ENCODE measurements around the gene FMN2.

Gene FMN2

DNA sequence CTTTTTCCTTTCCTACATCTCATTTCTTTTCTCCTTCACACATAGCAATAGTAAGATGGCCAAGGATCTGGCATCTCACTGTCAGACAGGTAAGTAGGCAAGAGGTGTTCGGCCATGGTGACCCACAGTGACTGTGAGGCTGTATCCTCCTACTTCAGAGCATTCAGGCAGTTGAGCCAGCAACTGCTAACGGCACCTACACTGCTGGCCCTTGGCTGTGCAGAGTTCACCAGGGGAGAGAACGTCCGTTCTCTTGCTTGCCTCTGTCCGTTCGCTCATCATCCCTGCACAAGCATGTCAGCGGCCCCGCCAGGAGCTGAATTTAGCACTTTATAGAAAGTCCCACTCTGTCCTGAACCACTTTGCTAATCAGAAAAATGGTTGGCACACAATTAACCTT is 406.7 kb downstream of the FMN2 start:
- Histone ChIP-seq H3K36me3 (no peaks in the 10 kb centered on the region; a peak in 1 of 22 replicates), H3K4me3 (no peak overlapping the region), H3K27me3 (no peaks in the 10 kb centered on the region), H3K27ac (peak overlapping the region in 5 of 11 experiments; percentile 10 to 55 (median 32); a peak in 4 of 22 replicates), H3K9me3 (replicated peaks in 1 of 11) (peaks cover 2 to 43% (median 28%) of the 10 kb centered on the region in 11 experiments; a peak in 18 of 22 replicates), H3K9ac (no peak overlapping the region), H4K20me1 (no peaks in the 10 kb centered on the region), H3K4me1 (peaks cover 23 to 43% (median 35%) of the 10 kb centered on the region in 10 experiments), H3K4me2 (peak overlapping the region; percentile 39 to 74 (median 60))
- no peak for TF ChIP-seq Cebpa-rat (IDR thresholded peaks at IDR 0.05)

DNA sequence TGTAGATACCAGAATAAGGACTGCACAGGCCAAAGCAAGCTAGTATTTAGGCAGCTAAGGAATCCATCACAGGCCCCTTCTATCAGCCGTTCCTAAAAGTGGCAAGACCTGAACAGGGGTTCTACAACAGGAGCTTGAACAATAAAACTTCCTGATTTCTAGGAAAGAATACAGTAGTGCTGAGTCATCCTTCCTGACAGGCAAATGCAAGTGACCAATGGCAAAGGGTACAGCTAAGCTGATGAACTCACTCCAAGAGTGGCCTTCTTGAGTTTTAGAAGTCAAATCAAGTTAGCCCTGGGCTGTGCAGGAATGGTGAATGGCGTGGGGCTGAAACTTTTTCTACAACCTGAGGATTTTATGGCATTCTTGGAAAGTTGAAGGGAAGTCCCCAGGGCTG is 407.3 kb downstream of the FMN2 start:
- no peaks in the 10 kb centered on the region for H3K27me3 ChIP-seq
- peaks cover 30 to 50% (median 41%) of the 10 kb centered on the region in 10 experiments for H3K4me1 ChIP-seq
- H3K4me2 ChIP-seq: peak overlapping the region; percentile 39 to 74 (median 60)
- H3K9me3 ChIP-seq (replicated peaks in 1 of 11): peaks cover 0 to 37% (median 21%) of the 10 kb centered on the region in 11 experiments; a peak in 16 of 22 replicates
- H3K36me3 ChIP-seq: no peaks in the 10 kb centered on the region; a peak in 1 of 22 replicates
- no peak overlapping the region for H3K4me3 ChIP-seq
- no peak for TF ChIP-seq Cebpa-rat (IDR thresholded peaks at IDR 0.05)
- no peaks in the 10 kb centered on the region for H4K20me1 ChIP-seq
- H3K9ac ChIP-seq: no peak overlapping the region
- H3K27ac ChIP-seq: peak overlapping the region in 6 of 11 experiments; percentile 10 to 55 (median 39); a peak in 9 of 22 replicates

DNA sequence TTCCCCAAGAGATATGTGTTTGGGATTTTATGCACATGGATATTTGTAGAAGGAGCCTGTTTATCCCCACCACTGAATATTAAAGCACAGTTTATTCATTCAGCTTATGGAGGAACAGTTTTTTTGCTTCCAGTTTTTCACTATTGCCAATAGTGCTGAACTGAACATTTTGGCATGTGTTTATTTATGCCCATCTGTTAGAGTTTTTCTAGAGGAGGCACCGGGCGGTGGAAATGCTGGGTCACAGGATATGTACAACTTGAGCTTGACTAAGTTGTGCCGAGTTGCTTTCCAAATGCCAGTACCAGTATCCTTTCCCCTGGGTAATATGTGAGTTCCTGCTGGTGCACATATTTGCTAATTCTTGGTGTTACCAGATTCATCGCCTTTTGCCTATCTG is 409.0 kb downstream of the FMN2 start:
- no peaks in the 10 kb centered on the region for H4K20me1 ChIP-seq
- no peak for TF ChIP-seq Cebpa-rat (IDR thresholded peaks at IDR 0.05)
- H3K4me3 ChIP-seq: no peak overlapping the region
- H3K4me2 ChIP-seq: no peak overlapping the region
- H3K36me3 ChIP-seq: no peaks in the 10 kb centered on the region; a peak in 1 of 22 replicates
- H3K9ac ChIP-seq: no peak overlapping the region
- H3K4me1 ChIP-seq: peaks cover 35 to 60% (median 51%) of the 10 kb centered on the region in 10 experiments
- no peaks in the 10 kb centered on the region for H3K27me3 ChIP-seq
- peaks cover 0 to 41% (median 24%) of the 10 kb centered on the region in 11 experiments; a peak in 17 of 22 replicates for H3K9me3 ChIP-seq (replicated peaks in 1 of 11)
- H3K27ac ChIP-seq: no peak overlapping the region

GRCh38 chr1:240501115-240501514 is 409.4 kb downstream of the FMN2 start:
- Histone ChIP-seq H3K27ac (no peak overlapping the region), H3K9ac (no peak overlapping the region), H3K9me3 (replicated peaks in 1 of 11) (peaks cover 0 to 42% (median 25%) of the 10 kb centered on the region in 11 experiments; a peak in 17 of 22 replicates), H3K36me3 (no peaks in the 10 kb centered on the region; a peak in 1 of 22 replicates), H3K4me2 (no peak overlapping the region), H3K4me3 (no peak overlapping the region), H3K4me1 (peaks cover 35 to 60% (median 51%) of the 10 kb centered on the region in 10 experiments), H4K20me1 (no peaks in the 10 kb centered on the region), H3K27me3 (no peaks in the 10 kb centered on the region)
- TF ChIP-seq Cebpa-rat (IDR thresholded peaks at IDR 0.05): no peak

DNA sequence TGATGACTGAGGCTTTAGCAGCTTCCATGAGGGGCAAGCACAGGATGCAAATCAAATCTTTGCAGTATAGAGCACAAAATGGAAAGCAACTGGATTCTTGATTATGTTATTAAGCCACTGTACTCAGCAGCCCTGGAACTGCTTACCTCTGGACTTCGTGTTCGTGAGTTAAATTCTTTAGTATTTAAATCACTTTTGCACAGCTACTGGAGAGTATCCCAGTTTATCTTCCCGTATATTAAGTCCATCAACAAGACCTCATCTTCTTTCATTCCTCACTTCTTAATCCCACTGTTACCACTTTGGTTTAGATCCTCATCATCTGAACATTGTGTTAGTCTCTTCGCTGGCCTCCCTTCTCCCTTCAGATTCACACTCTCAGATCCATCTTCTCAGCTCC is 411.4 kb downstream of the FMN2 start:
- Histone ChIP-seq H3K4me2 (peak overlapping the region; percentile 36 to 78 (median 67); a peak in 21 of 22 replicates), H3K36me3 (no peaks in the 10 kb centered on the region; a peak in 1 of 22 replicates), H3K9ac (no peak overlapping the region; a peak in 1 of 22 replicates), H3K27me3 (no peaks in the 10 kb centered on the region), H4K20me1 (no peaks in the 10 kb centered on the region), H3K9me3 (replicated peaks in 1 of 11) (peaks cover 0 to 51% (median 34%) of the 10 kb centered on the region in 11 experiments; a peak in 18 of 22 replicates), H3K4me1 (peaks cover 32 to 51% (median 44%) of the 10 kb centered on the region in 10 experiments), H3K4me3 (peak overlapping the region in 1 of 10 experiments; percentile 9; a peak in 1 of 20 replicates), H3K27ac (peak overlapping the region in 6 of 11 experiments; percentile 5 to 55 (median 46); a peak in 8 of 22 replicates)
- no peak for TF ChIP-seq Cebpa-rat (IDR thresholded peaks at IDR 0.05)

DNA sequence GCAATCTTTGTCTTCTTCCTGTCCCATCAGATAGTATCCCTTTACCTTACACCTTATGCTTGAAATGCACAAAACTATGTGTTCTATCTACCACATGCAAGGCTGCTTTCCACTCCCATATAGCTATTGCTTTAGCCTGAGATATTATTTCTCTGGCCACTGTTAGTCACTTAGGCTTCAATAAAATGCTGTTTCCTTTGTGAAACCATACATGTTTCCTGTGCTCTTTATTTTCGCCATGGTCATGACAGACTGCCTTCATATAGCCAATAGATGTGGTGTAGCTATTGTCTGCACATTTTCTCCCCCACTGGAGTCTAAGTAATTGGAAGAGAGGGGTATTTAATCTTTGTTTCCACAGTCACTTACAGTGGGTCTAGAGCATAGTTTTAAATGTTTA is 411.9 kb downstream of the FMN2 start:
- H4K20me1 ChIP-seq: no peaks in the 10 kb centered on the region
- no peaks in the 10 kb centered on the region; a peak in 1 of 22 replicates for H3K36me3 ChIP-seq
- H3K27me3 ChIP-seq: no peaks in the 10 kb centered on the region
- TF ChIP-seq Cebpa-rat (IDR thresholded peaks at IDR 0.05): no peak
- H3K4me1 ChIP-seq: peaks cover 27 to 45% (median 38%) of the 10 kb centered on the region in 10 experiments
- H3K4me2 ChIP-seq: peak overlapping the region; percentile 36 to 78 (median 67); a peak in 21 of 22 replicates
- peaks cover 0 to 51% (median 34%) of the 10 kb centered on the region in 11 experiments; a peak in 18 of 22 replicates for H3K9me3 ChIP-seq (replicated peaks in 1 of 11)
- H3K27ac ChIP-seq: peak overlapping the region in 6 of 11 experiments; percentile 5 to 55 (median 46); a peak in 8 of 22 replicates
- H3K9ac ChIP-seq: no peak overlapping the region; a peak in 2 of 22 replicates
- peak overlapping the region in 1 of 10 experiments; percentile 9; a peak in 2 of 20 replicates for H3K4me3 ChIP-seq

DNA sequence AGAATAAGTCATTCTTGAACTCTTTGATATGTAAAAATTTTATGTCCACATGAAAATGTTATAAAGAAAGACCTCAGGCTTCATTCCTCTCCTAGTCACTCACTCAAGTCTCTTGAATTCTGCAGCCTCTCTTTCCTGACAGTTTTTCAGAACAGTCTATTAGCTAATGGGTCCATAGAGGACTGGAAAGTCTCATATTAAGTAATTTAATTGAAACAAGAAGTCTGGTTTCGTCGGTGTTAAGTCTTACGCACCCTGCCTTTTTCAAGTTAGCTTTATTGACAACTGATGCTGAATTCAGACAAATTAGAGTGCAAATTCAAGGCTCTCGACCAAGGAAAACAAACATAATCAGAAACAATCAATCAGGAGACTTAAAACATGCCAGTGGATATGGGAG is 414.5 kb downstream of the FMN2 start:
- peaks cover 0 to 38% (median 27%) of the 10 kb centered on the region in 11 experiments; a peak in 18 of 22 replicates for H3K9me3 ChIP-seq (replicated peaks in 1 of 11)
- no peak for TF ChIP-seq Cebpa-rat (IDR thresholded peaks at IDR 0.05)
- H3K36me3 ChIP-seq: no peaks in the 10 kb centered on the region; a peak in 1 of 22 replicates

DNA sequence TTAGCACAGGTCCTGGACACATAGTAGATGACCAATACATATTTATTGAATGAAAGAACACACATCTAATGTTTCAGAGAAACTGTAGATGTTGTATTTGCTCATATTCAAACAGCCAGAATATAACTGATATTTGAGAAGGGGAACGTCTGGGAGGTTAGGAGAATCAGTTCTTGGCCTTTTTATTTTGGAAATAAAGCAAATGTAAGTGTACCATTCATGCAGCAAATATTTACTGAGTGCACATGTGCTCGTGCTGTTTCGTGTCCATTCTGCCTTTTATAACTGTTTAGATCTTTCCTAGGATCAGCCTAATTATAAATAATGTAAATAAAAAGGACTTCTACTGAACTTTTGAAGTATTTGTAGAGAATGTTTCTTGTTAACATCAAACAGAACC is 416.5 kb downstream of the FMN2 start:
- no peak overlapping the region for H3K9ac ChIP-seq
- no peaks in the 10 kb centered on the region for H3K36me3 ChIP-seq

More for the DNA sequence above, 414.5 kb downstream of the FMN2 start:
- Histone ChIP-seq H3K4me1 (peaks cover 15 to 36% (median 27%) of the 10 kb centered on the region in 10 experiments), H3K27ac (no peak overlapping the region), H4K20me1 (no peaks in the 10 kb centered on the region), H3K4me3 (no peak overlapping the region), H3K9ac (no peak overlapping the region), H3K27me3 (no peaks in the 10 kb centered on the region), H3K4me2 (no peak overlapping the region)

GRCh38 chr1:240508950-240509349 is 417.3 kb downstream of the FMN2 start:
- H4K20me1 ChIP-seq: no peaks in the 10 kb centered on the region
- H3K9me3 ChIP-seq (replicated peaks in 1 of 11): peaks cover 0 to 37% (median 19%) of the 10 kb centered on the region in 11 experiments; a peak in 16 of 22 replicates
- H3K4me3 ChIP-seq: no peak overlapping the region
- no peak for TF ChIP-seq Cebpa-rat (IDR thresholded peaks at IDR 0.05)
- H3K27me3 ChIP-seq: no peaks in the 10 kb centered on the region
- H3K4me2 ChIP-seq: no peak overlapping the region
- H3K36me3 ChIP-seq: no peaks in the 10 kb centered on the region
- H3K4me1 ChIP-seq: peaks cover 6 to 13% (median 10%) of the 10 kb centered on the region in 10 experiments; a peak in 19 of 20 replicates
- H3K27ac ChIP-seq: no peak overlapping the region
- no peak overlapping the region for H3K9ac ChIP-seq

More for the DNA sequence above, 416.5 kb downstream of the FMN2 start:
- Histone ChIP-seq H3K4me1 (peaks cover 13 to 20% (median 17%) of the 10 kb centered on the region in 10 experiments), H3K27me3 (no peaks in the 10 kb centered on the region), H4K20me1 (no peaks in the 10 kb centered on the region), H3K4me2 (no peak overlapping the region), H3K27ac (no peak overlapping the region), H3K4me3 (no peak overlapping the region), H3K9me3 (replicated peaks in 1 of 11) (peaks cover 0 to 30% (median 12%) of the 10 kb centered on the region in 11 experiments; a peak in 15 of 22 replicates)
- no peak for TF ChIP-seq Cebpa-rat (IDR thresholded peaks at IDR 0.05)

All from BLaER1 treated with 17β-estradiol and CSF1 and Interleukin-3, amounts not matched to agents 10 nM and 100 nM (cell line).